T-helper 2 cell treated with Interferon-gamma antibody and Interleukin-4, amounts not matched to agents 100 ng/mL and 5 ng/mL, for 36 hours (primary cell): ENCODE data around the gene OR51L1. TPM values are rescaled to one million over a fixed set of nuclear protein-coding genes. Genes with fewer than 3 reads are reported as not detected.

Experiments used
- intact Hi-C: fragments of 100-400 bp; cut with micrococcal nuclease; formaldehyde crosslinking; loops from one replicate; pipeline ENCODE4 v1.15.1; 2023
- total RNA-seq: library from RNA; stranded (reverse); gene quantifications from 2 replicates; pipeline ENCODE4 v1.2.3, GENCODE V29; 2022

Gene OR51L1, protein sequence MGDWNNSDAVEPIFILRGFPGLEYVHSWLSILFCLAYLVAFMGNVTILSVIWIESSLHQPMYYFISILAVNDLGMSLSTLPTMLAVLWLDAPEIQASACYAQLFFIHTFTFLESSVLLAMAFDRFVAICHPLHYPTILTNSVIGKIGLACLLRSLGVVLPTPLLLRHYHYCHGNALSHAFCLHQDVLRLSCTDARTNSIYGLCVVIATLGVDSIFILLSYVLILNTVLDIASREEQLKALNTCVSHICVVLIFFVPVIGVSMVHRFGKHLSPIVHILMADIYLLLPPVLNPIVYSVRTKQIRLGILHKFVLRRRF
- not detected in 2 replicates for total RNA-seq

DNA sequence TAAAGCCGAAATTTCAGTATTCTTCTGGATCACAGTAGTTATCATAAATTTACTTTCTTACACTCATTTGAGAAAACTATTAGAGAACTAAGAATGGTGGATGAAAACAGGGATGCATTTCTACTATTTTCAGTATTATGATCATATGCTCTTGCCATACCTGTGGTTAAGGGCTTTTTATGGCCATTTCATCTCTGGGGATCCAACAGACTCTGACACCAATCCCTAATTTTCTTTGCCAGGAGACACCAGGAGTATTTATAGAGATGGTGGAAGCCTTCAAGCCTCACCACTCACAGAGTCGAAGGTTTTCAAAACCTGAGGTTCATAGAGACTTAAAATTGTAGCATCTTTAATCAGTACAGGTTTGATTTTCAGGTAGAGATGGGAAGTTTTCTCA, at the start of gene OR51L1:
Gene OR51L1 (plus strand): TSS at position 301 of the 400 bp plus-strand sequence. CDS start 4,132 bp downstream, outside the sequence.
- intact Hi-C loops, result no loop called here

DNA sequence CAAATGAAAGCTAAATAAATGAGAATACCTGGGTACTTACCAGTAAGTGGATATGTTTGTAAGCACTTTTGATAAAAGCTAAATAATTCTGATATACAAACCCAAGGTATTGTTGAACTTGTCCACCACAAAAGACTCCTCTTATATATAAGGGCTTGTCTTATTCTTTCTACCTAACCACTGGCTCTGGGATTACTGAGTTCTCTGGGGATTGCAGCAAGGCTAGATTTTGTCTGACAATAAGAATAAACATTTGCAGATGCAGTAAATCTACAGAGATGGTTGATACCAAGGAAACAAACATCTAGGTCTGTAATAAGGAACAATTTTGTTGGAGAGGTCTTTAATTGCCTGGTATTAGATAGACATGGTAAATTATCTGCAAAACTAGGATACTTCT, 47.1 kb upstream of the OR51L1 start, which contains the start of gene OR51A4:
Gene OR51A4 (minus strand): TSS at position 101 of the 400 bp plus-strand sequence. CDS start 505 bp downstream, outside the sequence.
- intact Hi-C loops, result no loop called here

DNA sequence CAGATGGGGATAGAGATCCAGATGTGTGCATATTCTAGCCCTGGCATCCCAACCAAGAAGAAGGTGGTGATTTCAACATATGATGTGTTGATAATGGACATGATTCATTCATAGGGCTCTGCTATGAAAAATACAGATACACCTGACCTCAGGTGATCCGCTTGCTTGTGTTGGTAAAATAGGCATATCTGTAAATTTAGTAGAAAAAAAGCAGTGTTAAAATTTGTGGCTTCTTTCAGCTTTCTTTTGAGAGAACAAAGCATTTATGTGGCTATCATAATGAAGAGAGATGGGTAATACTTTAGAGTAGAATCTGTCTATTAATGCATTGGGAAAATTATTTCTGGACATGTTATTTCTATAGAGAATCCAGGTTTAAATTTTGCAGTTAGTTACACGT, 39.0 kb upstream of the OR51L1 start, which contains the start of gene OR51A2:
Gene OR51A2 (minus strand): TSS at position 101 of the 400 bp plus-strand sequence. CDS start 0 bp downstream, at position 101.
- intact Hi-C loops, result loop anchor here (1.0 kb wide), 1 partner anchor 10 kb away; no protein-coding TSS in a partner anchor

DNA sequence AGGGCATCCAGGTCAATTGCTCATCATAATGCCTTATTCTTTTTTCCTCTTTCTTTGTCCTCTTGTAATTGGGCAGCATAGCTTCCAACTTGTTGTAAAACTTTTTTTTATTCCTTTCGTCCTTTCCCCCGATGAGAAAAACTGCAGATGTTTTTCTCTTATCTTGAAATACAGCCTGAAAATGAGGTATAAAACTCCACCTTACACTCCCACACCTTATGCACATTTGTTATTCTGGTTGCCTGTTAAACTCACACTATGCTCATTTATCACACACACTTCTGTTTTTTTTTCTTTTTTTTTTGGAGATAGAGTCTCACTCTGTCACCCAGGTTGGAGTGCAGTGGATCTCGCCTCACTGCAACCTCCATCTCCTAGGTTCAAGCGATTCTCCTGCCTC, 37.3 kb upstream of the OR51L1 start:
- intact Hi-C loops, result no loop called here

DNA sequence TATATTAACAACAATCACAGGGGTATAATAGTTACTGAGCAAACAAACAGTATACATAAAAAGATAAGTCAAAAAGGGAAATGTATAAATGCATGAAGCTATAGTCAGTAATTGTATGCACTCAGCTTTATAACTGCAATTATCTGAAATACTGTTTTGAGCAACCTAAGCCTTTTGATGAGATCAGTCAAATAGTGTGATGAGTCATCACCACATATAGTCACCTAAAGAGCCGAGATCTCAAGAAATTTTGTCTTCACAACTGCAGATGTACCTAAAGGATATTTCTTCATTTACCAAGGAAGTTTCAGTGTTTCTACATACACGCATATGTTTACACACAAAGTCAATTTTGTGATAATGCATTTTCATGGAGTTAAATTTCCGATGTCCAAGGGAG, 33.8 kb upstream of the OR51L1 start:
- intact Hi-C loops, result no loop called here

DNA sequence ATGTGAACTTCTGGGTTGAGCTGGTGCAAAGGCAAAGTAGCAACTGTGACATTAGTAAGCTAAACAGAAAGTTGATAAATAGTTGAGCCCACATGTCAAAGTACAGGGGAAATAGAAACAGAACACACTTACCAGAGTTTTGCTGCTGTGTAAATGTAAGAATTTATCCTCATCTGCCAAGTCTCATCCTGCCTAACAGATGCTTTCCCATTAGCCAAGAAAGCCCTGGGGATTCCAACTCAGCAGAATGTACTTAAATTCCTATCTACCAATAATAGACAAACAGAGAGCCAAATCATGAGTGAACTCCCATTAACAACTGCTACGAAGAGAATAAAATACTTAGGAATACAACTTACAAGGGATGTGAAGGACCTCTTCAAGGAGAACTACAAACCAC, 31.8 kb upstream of the OR51L1 start:
- intact Hi-C loops, result no loop called here

DNA sequence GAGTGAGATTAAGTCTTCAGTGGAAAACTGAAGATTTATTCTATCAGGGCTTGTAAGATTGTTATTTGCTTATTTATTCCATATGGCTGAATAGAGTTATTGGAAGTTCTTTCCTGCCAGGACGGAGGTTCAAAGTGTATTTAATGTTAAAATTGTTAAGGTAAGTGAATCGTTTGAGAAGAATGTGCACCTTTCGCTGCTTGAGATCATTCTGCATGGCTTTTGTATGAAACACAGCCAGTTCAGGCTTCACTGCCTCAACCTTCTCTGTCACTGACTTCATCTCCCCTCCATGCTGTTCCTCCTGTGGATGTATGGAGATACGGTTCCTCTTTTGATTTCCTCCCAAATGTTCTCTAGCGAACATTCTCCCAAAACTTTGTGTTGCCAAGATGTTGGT, 19.2 kb upstream of the OR51L1 start:
- intact Hi-C loops, result no loop called here

DNA sequence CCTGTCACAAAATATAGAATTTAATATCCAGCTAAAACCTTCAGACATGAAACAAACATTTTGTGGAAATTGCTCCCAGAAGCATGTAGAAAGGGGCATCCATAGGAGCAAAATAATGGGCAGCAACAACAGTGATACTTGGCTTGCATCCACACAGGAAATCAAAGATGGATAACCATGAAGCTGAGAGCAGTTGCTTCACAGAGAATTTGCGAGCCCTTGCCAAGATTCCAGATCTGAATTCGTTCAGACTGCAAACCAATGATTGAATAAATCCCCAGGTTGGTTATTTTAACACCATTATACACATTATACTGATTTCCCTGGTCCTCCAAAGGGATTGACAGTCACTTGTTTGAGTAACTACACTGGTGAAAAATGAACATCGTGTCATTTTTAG, 15.6 kb upstream of the OR51L1 start:
- intact Hi-C loops, result no loop called here

DNA sequence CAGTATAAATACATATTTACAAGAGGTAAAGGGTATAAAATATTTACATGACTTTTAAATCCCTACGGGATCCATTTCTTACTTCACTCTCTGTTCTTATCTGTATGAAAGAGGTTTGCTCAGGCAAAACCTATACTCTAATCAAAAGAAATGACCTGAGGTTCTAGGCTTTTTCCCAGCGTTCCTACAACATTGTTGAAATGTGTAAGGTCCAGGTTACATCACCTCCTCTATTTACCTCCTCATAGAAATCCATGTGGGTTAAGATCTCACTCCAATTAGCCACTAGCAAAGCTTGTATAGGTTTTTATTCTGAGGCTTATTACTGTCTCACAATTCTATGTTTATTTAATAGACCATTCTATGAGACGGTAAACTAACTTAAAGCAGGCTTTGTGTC, 12.0 kb upstream of the OR51L1 start:
- intact Hi-C loops, result no loop called here

DNA sequence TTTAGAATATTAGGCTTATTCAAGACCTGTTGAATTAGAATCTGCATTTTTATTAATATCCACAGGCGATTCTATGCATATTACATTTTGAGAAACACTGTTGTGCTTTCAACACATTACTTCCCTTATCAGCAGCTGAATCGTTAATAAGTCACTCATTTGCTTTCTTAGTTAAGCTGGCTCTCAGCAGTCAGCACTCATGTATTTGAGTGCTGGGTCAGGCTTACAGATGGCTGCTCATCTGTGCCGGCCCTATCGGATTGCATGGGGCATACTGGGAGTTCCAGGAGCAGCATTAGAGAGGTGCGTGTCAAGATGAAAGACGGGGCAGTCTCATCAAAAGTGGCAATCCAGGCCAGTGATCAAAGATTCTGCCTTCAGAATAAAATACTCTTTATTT, 10.8 kb upstream of the OR51L1 start:
- intact Hi-C loops, result no loop called here

DNA sequence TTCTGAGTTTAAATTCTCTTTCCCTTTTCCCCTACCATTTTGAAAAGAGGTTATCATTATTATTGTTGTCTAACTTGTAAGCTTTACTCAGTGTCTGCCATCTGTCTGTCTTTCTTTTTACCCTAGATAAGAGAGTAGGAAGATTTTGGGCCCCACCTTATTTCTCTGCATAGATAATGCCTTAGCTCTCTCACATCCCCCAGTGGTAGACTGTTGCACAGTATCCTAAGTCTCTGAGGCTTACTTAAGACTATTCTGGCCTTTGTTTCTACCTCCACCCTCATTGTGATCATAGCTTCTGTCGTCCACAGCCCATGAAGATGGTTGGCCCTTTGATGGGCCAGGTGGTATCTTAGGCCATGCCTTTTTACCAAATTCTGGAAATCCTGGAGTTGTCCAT, 3.6 kb upstream of the OR51L1 start:
- intact Hi-C loops, result no loop called here

DNA sequence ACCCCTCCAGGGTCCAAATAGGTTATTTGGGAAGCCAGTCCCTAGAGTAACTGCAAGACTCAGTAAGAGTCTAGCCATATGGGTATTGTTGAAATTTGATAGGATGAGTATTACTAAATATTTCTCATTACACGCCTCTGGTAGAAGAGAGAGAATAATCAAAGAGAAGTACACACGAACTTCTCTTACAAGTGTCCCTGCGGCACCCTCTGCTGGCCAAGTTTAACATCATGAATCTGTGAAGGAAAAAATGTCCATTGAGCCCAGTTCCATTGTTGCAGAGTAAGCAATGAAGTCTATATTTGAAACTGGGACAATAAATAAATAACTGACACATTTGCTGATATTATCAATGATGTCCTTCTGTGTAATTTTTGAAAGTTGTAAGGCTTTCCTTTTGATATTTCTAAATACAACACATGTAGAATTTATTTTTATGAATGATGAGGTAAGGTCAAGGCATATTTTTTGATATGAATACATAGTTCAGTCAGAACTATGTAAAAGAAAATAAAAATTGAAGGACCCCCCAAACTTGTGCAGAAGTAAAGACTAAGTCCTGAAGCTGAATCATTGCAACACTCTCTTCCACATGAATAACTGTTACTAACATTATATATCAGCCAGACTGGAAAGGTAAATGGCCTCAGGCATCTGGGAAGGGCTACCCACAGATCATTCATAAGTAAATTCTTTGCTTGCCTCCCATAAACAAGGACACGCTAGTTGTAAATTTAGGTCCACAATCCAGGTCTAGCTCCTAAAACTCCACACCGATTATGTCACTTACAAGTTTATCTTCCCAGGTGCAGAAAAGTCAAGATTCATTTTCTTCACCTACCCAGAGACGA, 10.0 kb downstream of the OR51L1 start:
- intact Hi-C loops, result loop anchor here (2.0 to 5.0 kb wide), 2 partner anchors 368 to 817 kb away; partner anchors contain the start of gene OR51D1

DNA sequence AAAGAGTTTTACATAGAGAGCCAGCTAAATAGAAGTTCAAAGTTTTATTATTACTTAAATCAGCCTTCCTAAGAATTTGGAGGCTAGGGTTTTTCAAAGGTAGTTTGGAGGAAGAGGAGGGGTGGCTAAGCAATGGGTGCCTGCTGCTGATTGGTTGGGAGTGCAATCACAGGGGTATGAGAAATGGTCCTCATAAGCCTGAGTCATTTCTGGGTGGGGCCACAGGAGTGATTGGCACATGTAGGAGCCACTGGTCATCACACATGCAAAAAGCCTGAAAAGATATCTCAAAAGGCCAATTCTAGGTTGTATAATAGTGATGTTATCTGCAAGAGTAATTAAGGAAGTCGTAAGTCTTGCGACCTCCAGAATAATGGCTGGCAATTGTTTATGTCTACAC, 12.9 kb downstream of the OR51L1 start:
- intact Hi-C loops, result no loop called here

DNA sequence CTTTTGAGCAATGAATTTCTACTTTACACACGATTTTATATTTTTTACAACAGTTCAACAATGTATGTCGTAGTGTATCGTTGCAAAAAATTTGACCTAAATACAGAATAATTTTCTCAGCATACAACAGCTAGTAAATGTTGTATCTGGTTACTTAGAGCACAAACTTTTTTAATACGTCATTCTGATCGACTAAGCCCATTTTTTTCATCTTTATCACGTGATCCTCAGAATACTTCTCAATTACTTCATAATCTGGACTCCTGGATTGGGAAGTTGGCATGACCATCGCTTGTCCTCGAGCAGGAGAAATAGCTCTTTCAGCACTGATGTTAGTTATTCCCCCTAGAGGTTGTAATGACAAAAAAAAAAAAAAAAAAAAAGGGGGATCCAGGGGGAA, 16.6 kb downstream of the OR51L1 start:
- intact Hi-C loops, result no loop called here

DNA sequence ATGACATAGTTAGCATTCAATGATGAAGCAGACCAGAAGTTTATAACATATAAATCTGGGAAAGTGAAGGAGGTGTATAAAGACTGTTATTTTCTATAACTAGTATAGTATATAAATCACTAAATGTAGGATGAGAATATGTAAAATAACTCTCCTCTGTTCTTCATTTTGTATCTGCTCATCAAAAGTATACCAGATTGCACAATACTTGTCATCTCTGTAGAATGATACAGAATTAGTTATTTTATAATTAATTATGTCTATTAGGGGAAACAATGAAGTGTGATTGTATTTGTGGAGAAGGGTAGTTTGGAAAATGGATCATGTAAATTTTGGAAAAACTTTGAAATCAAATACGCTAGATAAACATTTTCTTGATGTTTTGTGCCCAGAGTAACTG, 18.4 kb downstream of the OR51L1 start:
- intact Hi-C loops, result no loop called here

DNA sequence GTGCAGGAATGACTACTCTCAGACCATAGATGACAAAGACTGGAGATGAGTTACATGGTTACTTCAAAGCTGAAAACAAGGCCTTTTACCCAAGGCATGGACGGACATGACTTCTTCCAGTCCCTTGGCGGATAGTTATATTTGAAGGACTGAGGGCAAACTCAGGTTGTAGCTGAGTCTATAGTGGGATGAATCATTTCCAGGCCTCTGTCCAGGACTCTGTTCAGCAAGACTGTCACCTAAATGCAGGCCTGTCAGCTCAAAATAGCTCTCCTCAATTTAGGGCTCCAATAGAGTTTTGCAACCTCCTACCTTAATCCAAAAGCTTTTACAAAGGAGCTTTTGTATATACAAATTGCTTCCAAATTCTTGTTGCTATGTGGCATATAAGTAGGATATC, 27.3 kb downstream of the OR51L1 start:
- intact Hi-C loops, result no loop called here

DNA sequence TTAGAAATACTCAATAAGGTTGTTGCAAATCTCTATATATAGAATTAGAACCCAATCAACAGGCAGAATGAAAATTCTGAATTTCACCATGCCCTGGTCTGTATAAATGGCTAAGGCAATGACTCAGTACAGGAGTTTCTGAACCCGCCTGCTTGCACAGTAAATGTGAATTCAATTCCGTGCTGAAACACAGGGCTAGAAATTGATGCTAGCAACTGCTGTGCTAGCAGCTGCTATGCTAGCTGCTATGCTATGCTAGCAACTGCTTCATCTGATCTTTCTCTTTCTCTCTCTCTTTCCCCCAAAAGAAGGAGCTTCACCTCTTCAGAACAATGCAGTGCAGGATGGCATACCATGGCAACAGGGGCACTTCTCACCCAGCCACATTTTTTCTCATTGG, 42.0 kb downstream of the OR51L1 start:
- intact Hi-C loops, result no loop called here

DNA sequence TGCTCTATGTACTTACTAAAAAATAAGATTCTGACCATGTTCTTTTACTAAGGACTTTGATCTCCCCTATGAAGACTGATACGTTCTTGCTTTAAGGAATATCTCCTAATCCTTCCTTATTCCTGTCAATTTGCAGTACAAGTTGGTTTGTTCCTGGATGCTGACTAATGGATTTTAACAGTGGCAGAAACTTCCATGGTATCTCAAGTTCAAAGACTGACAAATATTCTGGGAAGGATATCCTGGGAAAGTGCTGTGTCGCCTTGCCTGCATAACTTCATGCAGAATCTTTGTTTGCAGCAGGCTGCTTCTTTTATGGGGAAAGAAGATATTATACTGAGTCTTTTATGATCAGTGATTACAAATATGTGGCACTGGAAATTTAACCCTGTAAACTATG, 43.3 kb downstream of the OR51L1 start:
- intact Hi-C loops, result no loop called here

DNA sequence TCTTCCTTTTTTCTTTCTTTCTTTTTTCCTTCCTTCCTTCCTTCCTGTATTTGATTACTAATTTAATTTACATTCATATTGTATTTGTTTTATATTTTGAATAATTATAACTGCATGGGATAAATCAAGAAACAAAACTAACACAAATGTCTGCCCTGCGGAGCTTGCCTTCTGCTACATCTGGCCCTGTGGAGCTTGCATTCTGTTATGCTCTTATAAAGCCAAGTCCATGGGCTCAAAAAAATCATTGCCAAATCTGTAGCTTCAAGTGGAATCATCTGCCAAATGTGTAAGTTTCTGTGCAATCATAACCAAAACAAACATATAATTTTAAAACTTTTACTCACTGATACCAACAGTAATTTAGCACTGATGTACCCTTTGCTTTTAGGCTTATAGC, 43.7 kb downstream of the OR51L1 start:
- intact Hi-C loops, result no loop called here

DNA sequence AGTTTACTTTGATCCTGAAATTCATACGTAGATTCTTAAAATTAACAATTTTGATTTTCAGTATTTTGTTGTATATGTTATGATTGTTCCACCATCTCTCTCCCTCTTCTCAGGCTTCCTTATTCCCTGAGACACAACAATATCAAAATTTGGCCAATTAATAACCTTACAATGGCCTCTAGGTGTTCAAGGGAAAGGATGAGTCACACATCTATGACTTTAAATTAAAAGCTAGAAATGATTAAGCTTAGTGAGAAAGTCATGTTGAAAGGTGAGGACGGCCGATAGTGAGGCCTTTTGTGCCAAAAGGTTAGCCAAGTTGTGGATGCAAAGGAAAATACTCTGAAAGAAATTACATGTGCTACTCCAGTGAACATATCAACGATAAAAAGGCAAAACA, 46.2 kb downstream of the OR51L1 start:
- intact Hi-C loops, result no loop called here

DNA sequence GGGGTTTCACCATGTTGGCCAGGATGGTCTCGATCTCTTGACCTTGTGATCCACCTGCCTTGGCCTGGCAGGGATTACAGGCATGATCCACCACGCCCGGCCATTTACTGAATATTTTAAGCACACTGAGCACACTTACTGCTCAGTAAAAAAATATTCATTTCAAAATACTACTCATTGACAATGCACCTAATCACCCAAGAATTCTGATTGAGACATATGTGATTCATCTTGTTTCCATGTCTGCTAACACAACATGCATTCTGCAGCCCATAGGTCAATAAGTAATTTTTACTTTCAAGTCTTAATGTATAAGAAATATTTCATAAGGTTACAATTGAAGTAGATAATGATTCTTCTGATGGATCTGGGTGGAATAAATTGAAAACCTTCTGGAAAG, 47.4 kb downstream of the OR51L1 start:
- intact Hi-C loops, result no loop called here

DNA sequence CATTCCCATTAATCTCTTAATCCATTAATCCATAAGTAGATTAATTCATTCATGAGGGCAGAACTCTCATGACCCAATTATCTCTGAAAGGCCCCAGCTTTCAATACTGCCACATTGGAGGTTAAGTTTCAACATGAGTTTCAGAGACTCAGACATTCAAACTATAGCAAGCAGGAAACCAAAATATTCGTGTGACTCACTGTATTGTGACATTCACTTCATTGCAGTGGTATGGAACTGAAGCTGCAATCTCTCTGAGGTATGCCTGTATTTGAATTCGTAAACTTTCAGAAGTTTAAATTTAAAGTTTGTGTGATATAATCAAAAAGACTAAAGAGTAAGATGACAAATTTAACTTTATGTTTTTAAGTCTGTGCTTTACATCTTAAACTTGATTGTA, 48.7 kb downstream of the OR51L1 start:
- intact Hi-C loops, result no loop called here
